Endodermal cell (in vitro differentiated cells): ENCODE measurements around the gene SYNC. TPM values are rescaled to one million over a fixed set of nuclear protein-coding genes. Genes with fewer than 3 reads are reported as not detected.
A peak's percentile ranks its signal among the peaks of the same experiment; 100 is the strongest.

Experiments used
- DNase-seq: peaks from one replicate; pipeline ENCODE4 v3.0.0-alpha.2; 2017
- H3K27ac ChIP-seq: 2 replicates; pipeline ENCODE4 v1.5.1; 2013; ENCODE audit warnings: mild to moderate bottlenecking, low read depth, low read length, moderate library complexity
- H3K27me3 ChIP-seq: 2 replicates; pipeline ENCODE4 v1.6.1; 2013; ENCODE audit warnings: mild to moderate bottlenecking, low read length, moderate library complexity; ENCODE audit not compliant: insufficient read depth, control insufficient read depth, poor library complexity, severe bottlenecking
- H3K36me3 ChIP-seq: 2 replicates; pipeline ENCODE4 v1.7.0; 2013; ENCODE audit warnings: mild to moderate bottlenecking, low read length, moderate library complexity; ENCODE audit not compliant: control insufficient read depth, insufficient read depth
- H3K4me1 ChIP-seq: one replicate; pipeline ENCODE4 v1.7.0; 2013; ENCODE audit warnings: low read length; ENCODE audit not compliant: control insufficient read depth, insufficient read depth
- H3K4me3 ChIP-seq: 2 replicates; pipeline ENCODE4 v1.5.1; 2013; ENCODE audit warnings: mild to moderate bottlenecking, low read length, moderate library complexity
- H3K9ac ChIP-seq: 2 replicates; pipeline ENCODE4 v1.6.1; 2013; ENCODE audit warnings: mild to moderate bottlenecking, low read length, moderate library complexity; ENCODE audit not compliant: poor library complexity, severe bottlenecking; ENCODE audit errors: extremely low read depth
- H3K9me3 ChIP-seq: 2 replicates; pipeline ENCODE4 v1.6.1; 2013; ENCODE audit warnings: mild to moderate bottlenecking, low read length, moderate library complexity; ENCODE audit not compliant: control insufficient read depth
- H3K27ac Mint-ChIP-seq: 2 replicates; pipeline ENCODE4 v1.8.0; 2020; ENCODE audit warnings: mixed read lengths
- H3K27me3 Mint-ChIP-seq: 2 replicates; pipeline ENCODE4 v1.8.0; 2021; ENCODE audit warnings: mild to moderate bottlenecking, mixed read lengths; ENCODE audit not compliant: insufficient read depth
- H3K36me3 Mint-ChIP-seq: 2 replicates; pipeline ENCODE4 v1.8.0; 2020; ENCODE audit warnings: low read depth, mixed read lengths
- H3K4me1 Mint-ChIP-seq: 2 replicates; pipeline ENCODE4 v1.8.0; 2020; ENCODE audit warnings: mixed read lengths
- H3K4me3 Mint-ChIP-seq: 2 replicates; pipeline ENCODE4 v1.8.0; 2020; ENCODE audit warnings: mild to moderate bottlenecking, moderate library complexity, mixed read lengths
- H3K9me3 Mint-ChIP-seq: 2 replicates; pipeline ENCODE4 v1.8.0; 2020; ENCODE audit warnings: mild to moderate bottlenecking, mixed read lengths
- WGBS, 2 experiments: methylation state at CpG; one replicate each; pipeline versions ENCODE4 v1.1.5 to v1.1.7; 2013; ENCODE audit warnings: missing lambda C conversion rate in 2 of 2, mixed read lengths in 1 of 2; ENCODE audit not compliant: insufficient coverage in 1 of 2, insufficient read length in 1 of 2; 5-methylcytosine and 5-hydroxymethylcytosine counted together
- total RNA-seq, 2 donors: library from RNA; stranded (reverse); fragmentation: NEBNext Ultra II Directional in 1 of 2; extraction: Animal tissue kit (Norgen Biotek cat#: 25700) in 1 of 2; gene quantifications; 2 replicates in 1 of 2; 3 replicates in 1 of 2; pipeline ENCODE4 v1.2.1, GENCODE V29; 2021
- TF ChIP-seq, protein P1 (sequence below): fragments of 200-600 bp; sonication (generic); conservative IDR thresholded peaks from 2 replicates; pipeline ENCODE4 v1.5.0; 2021; ENCODE audit warnings: antibody characterized with exemption, mild to moderate bottlenecking

Gene SYNC
- total RNA-seq, 2 donors from 2014 or later: 0.18 TPM; not detected in 1

DNA sequence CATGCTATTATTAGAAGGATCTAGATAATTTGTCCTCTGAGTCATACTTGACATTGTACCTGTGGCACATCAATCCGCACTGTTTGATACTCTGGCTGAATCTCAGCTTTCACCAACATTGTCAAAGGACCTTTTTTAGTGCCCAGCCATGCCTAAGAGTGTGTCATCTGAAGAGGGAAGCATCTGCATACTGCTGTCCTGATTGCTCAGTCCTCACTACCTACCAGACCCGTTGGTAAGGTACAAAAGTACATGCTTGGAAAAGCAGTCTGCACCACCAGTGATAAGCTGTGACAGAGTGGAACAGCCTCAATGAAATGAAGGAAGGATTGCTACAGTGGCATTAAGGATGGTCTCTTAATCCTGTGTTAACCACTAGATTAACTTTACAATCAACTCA is 17.1 kb downstream of the SYNC start:
- Mint-ChIP-seq H3K9me3 (no peaks in the 10 kb centered on the region), H3K4me3 (no peak overlapping the region), H3K27ac (no peak overlapping the region), H3K4me1 (no peaks in the 10 kb centered on the region), H3K36me3 (peaks cover 59% of the 10 kb centered on the region), H3K27me3 (no peaks in the 10 kb centered on the region)
- Histone ChIP-seq H3K27ac (no peak overlapping the region), H3K27me3 (no peaks in the 10 kb centered on the region), H3K4me3 (no peak overlapping the region), H3K9me3 (no peaks in the 10 kb centered on the region), H3K36me3 (peaks cover 63% of the 10 kb centered on the region), H3K4me1 (no peaks in the 10 kb centered on the region), H3K9ac (no peak overlapping the region)
- TF ChIP-seq, protein P1, sequence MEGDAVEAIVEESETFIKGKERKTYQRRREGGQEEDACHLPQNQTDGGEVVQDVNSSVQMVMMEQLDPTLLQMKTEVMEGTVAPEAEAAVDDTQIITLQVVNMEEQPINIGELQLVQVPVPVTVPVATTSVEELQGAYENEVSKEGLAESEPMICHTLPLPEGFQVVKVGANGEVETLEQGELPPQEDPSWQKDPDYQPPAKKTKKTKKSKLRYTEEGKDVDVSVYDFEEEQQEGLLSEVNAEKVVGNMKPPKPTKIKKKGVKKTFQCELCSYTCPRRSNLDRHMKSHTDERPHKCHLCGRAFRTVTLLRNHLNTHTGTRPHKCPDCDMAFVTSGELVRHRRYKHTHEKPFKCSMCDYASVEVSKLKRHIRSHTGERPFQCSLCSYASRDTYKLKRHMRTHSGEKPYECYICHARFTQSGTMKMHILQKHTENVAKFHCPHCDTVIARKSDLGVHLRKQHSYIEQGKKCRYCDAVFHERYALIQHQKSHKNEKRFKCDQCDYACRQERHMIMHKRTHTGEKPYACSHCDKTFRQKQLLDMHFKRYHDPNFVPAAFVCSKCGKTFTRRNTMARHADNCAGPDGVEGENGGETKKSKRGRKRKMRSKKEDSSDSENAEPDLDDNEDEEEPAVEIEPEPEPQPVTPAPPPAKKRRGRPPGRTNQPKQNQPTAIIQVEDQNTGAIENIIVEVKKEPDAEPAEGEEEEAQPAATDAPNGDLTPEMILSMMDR: no peak
- 95 to 100% methylated on average over 2 of the region's 2 CpGs for WGBS, 2 experiments
- DNase-seq: no peak

DNA sequence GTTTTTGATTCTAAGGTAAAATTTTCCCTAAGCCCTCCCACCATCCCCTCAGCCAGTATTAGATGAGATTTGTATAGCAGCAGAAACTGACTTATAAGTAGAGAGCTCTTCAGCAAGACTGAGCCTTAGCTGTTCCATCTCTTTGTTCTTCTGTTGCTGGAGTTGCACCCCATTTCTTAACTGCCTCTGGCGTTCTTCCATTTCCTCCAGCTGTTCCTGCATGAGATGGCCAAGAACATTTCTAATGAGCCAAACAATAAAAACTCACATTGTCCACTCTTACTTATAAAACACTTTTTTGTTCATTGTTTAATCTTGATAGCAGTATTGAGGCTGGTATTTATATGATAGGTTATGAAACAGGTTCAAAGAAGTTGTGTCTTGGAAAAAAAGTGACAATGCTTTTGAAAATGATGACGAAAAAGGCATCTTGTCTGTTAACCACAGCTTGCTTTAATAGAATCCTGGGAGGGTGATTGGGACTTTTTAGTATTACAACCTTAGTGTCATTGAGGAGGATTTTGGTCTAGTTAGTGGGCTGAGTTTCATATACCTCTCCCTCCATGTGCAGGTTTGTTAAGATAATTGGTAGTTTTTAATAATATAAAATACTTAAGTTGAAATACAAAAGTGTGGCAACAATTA is 18.3 kb downstream of the SYNC start:
- TF ChIP-seq, protein P1: no peak
- Mint-ChIP-seq H3K4me1 (no peaks in the 10 kb centered on the region), H3K36me3 (peaks cover 66% of the 10 kb centered on the region), H3K27me3 (no peaks in the 10 kb centered on the region), H3K9me3 (no peaks in the 10 kb centered on the region), H3K4me3 (no peak overlapping the region), H3K27ac (peak overlapping the region; percentile 5)
- no peak overlapping the region for H3K9ac ChIP-seq
- peaks cover 72% of the 10 kb centered on the region for H3K36me3 ChIP-seq
- H3K27me3 ChIP-seq: no peaks in the 10 kb centered on the region
- no peaks in the 10 kb centered on the region for H3K4me1 ChIP-seq
- no peak overlapping the region for H3K4me3 ChIP-seq
- no peak overlapping the region for H3K27ac ChIP-seq
- DNase-seq: no peak
- no peaks in the 10 kb centered on the region for H3K9me3 ChIP-seq
- WGBS, 2 experiments: 88 to 100% methylated on average over 1 to 2 of the region's 2 CpGs

DNA sequence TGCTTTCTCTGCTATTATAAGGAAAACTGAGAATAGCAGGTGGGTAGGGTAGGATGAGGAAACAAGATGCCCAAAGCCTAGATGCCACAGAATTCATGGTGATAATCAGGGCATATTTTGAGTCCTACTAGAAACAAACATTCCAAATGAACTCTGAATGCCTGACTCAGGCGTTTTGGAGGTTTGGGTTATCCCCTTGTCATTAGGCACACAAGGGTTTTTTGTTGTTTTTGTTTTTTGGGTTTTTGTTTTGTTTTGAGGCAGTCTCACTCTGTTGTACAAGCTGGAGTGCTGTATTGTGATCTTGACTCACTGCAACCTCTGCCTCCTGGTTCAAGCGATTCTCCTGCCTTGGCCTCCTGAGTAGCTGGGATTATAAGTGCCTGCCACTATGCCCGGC is 19.2 kb downstream of the SYNC start:
- H3K36me3 ChIP-seq: peaks cover 81% of the 10 kb centered on the region
- H3K4me1 ChIP-seq: no peaks in the 10 kb centered on the region
- H3K9me3 Mint-ChIP-seq: no peaks in the 10 kb centered on the region
- TF ChIP-seq, protein P1: no peak
- 83 to 94% methylated on average over 2 to 3 of the region's 3 CpGs for WGBS, 2 experiments
- no peak overlapping the region for H3K4me3 Mint-ChIP-seq
- no peak overlapping the region for H3K9ac ChIP-seq
- no peaks in the 10 kb centered on the region for H3K9me3 ChIP-seq
- no peak overlapping the region for H3K27ac ChIP-seq
- H3K27ac Mint-ChIP-seq: no peak overlapping the region
- no peaks in the 10 kb centered on the region for H3K27me3 ChIP-seq
- H3K4me1 Mint-ChIP-seq: no peaks in the 10 kb centered on the region
- peaks cover 72% of the 10 kb centered on the region for H3K36me3 Mint-ChIP-seq
- no peak overlapping the region for H3K4me3 ChIP-seq
- no peak for DNase-seq
- no peaks in the 10 kb centered on the region for H3K27me3 Mint-ChIP-seq
